ENCODE results near the gene ADORA2B. TPM values are rescaled to one million over a fixed set of nuclear protein-coding genes. Genes with fewer than 3 reads are reported as not detected.

Gene ADORA2B
- total RNA-seq, 4 donors from 2014 or later = 0.59 to 3.6 (median 1.1) TPM; not detected in 1

GRCh38 chr17:15947976-15948752, 3.2 kb downstream of the ADORA2B start:
- H3K36me3 ChIP-seq = no peaks in the 10 kb centered on the region
- peaks cover 0 to 28% (median 17%) of the 10 kb centered on the region in 4 donors for H3K4me1 ChIP-seq
- WGBS, 2 donors = 82 to 94% methylated on average over 9 to 12 of the region's 16 CpGs
- no peaks in the 10 kb centered on the region for H3K9me3 ChIP-seq
- peaks cover 0 to 8% of the 10 kb centered on the region in 2 donors for H3K27me3 ChIP-seq
- H3K27ac ChIP-seq = peak overlapping the region in 1 of 4 donors; percentile 3
- H3K4me3 ChIP-seq = no peak overlapping the region
- TF ChIP-seq POLR2A (IDR thresholded peaks at IDR 0.05) = no peak
- no peak for TF ChIP-seq EP300 (IDR thresholded peaks at IDR 0.05)
- TF ChIP-seq, protein P1, sequence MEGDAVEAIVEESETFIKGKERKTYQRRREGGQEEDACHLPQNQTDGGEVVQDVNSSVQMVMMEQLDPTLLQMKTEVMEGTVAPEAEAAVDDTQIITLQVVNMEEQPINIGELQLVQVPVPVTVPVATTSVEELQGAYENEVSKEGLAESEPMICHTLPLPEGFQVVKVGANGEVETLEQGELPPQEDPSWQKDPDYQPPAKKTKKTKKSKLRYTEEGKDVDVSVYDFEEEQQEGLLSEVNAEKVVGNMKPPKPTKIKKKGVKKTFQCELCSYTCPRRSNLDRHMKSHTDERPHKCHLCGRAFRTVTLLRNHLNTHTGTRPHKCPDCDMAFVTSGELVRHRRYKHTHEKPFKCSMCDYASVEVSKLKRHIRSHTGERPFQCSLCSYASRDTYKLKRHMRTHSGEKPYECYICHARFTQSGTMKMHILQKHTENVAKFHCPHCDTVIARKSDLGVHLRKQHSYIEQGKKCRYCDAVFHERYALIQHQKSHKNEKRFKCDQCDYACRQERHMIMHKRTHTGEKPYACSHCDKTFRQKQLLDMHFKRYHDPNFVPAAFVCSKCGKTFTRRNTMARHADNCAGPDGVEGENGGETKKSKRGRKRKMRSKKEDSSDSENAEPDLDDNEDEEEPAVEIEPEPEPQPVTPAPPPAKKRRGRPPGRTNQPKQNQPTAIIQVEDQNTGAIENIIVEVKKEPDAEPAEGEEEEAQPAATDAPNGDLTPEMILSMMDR (IDR thresholded peaks at IDR 0.05) = no peak
- DNase-seq (ENCODE audit: low spot score in 2 of 2) = no peak

- DNase-seq (ENCODE audit: low spot score in 2 of 2) = no peak
- Histone ChIP-seq H3K4me1 (peaks cover 0 to 3% (median 0%) of the 10 kb centered on the region in 4 donors), H3K36me3 (no peaks in the 10 kb centered on the region), H3K27me3 (no peaks in the 10 kb centered on the region), H3K9me3 (no peaks in the 10 kb centered on the region), H3K27ac (no peak overlapping the region), H3K4me3 (no peak overlapping the region)
- TF ChIP-seq POLR2A (IDR thresholded peaks at IDR 0.05) (no peak), EP300 (IDR thresholded peaks at IDR 0.05) (no peak)
- TF ChIP-seq, protein P1 (IDR thresholded peaks at IDR 0.05) = no peak
- WGBS, 2 donors = 87 to 91% methylated on average over 5 to 6 of the region's 6 CpGs
Observed at GRCh38 chr17:15951368-15952047, 6.6 kb downstream of the ADORA2B start.

DNA sequence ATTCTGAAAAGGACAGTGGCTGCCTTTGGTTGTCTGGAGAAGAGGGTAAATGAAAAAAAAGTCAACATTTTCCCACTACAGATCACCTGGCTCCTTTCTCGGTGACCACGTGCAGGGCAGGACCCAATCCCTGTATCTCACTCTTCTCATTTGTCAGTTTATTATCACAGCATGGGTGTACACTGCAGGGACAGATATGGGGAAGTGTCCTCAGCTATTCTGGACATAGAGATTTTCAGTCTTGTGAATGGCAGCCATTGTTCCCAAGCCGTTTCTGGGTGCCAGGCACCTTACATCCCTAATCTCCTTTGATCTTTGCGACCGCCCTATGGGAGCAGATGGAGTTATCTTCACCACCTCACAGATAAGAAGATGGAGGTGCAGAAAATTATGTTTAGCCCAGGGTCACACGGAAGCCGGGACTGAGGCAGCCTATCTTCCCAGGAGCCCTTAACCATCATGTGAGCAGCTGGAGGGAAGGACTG, 7.2 kb downstream of the ADORA2B start:
- H3K27ac ChIP-seq = no peak overlapping the region
- DNase-seq (ENCODE audit: low spot score in 2 of 2) = no peak
- H3K36me3 ChIP-seq = no peaks in the 10 kb centered on the region
- no peaks in the 10 kb centered on the region for H3K27me3 ChIP-seq
- H3K4me1 ChIP-seq = no peaks in the 10 kb centered on the region
- no peaks in the 10 kb centered on the region for H3K9me3 ChIP-seq
- H3K4me3 ChIP-seq = no peak overlapping the region
- WGBS, 2 donors = 77 to 86% methylated on average over 7 of the region's 7 CpGs
- TF ChIP-seq EP300 (IDR thresholded peaks at IDR 0.05) = no peak
- TF ChIP-seq, protein P1 (IDR thresholded peaks at IDR 0.05) = no peak
- TF ChIP-seq POLR2A (IDR thresholded peaks at IDR 0.05) = no peak

DNA sequence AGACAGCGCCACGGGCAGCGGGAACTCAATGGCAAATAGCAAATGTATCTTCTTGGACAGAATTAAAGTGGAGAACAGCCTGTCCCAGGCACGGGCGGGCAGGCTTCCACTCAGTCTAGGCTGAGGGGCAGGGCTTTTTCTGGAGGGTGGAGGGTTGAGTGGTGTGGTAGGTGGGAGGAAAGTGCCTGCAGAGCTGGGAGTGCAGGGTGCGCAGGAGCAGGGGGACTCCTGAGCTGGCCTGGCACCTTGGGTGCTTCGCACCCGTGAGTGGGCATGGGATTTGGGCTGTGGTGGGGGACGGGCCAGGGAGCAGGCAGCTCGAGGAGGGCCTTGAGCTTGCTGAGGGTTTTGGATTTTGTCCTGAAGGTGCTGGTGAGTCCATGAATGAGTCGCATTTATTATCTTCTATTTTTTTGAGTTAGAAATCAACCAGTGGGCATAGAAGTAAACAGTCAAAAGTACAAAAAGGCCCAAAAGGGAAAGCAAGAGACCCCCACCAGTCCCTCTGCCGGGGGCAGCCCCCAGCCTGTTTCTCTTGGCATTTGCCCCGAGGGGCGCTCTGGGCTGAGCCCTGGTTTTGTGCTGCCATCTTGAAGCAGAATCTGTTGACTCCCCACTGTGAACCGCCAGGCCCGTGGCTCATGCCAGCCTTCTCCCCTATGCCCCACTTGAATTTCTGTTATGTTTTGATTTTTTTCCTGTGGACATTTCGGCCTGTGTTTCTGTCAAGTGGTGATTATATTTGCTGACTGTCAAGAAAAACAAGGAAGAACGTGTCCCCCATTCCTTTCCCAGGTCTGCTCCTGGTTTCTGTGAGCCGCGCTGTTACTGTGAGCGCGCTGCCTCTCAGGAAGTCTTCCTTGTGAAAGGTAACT, 8.2 kb downstream of the ADORA2B start:
- no peaks in the 10 kb centered on the region for H3K9me3 ChIP-seq
- TF ChIP-seq, protein P1 (IDR thresholded peaks at IDR 0.05) = no peak
- TF ChIP-seq POLR2A (IDR thresholded peaks at IDR 0.05) = no peak
- no peak for TF ChIP-seq EP300 (IDR thresholded peaks at IDR 0.05)
- no peak for DNase-seq (ENCODE audit: low spot score in 2 of 2)
- WGBS, 2 donors = 78 to 84% methylated on average over 22 of the region's 22 CpGs
- H3K27me3 ChIP-seq = no peaks in the 10 kb centered on the region
- H3K4me1 ChIP-seq = no peaks in the 10 kb centered on the region
- H3K4me3 ChIP-seq = no peak overlapping the region
- no peaks in the 10 kb centered on the region for H3K36me3 ChIP-seq
- H3K27ac ChIP-seq = no peak overlapping the region

All from tibial nerve (tissue), 4 donors.